ENCODE measurements around the gene NRG2. TPM values are rescaled to one million over a fixed set of nuclear protein-coding genes. Genes with fewer than 3 reads are reported as not detected.
A peak's percentile ranks its signal among the peaks of the same experiment; 100 is the strongest.

Gene NRG2
- total and polyA plus RNA-seq, 2 experiments from 2014 or later, result 0.37 to 1.3 TPM

DNA sequence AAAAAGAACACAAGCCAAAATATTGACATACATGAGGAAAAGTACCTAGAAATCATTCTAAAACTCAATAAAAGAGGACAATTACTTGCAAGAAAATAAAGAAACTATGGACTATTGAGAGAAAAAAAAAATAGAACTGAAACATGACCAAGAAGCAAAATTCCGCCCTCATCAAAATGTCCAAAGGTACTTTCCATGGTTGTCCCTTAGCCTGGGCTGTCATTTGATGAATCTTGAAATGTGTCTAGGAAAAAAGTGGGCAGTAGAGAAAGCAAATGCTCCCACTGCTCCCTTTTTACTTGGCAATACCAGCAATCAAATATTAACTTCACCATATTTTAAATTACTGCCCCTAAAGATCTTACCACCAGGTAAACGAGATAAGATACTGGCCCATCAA is 10.8 kb downstream of the NRG2 start (continued):
- TF ChIP-seq NANOG (IDR thresholded peaks at IDR 0.05; ENCODE audit: borderline replicate concordance), result no peak

DNA sequence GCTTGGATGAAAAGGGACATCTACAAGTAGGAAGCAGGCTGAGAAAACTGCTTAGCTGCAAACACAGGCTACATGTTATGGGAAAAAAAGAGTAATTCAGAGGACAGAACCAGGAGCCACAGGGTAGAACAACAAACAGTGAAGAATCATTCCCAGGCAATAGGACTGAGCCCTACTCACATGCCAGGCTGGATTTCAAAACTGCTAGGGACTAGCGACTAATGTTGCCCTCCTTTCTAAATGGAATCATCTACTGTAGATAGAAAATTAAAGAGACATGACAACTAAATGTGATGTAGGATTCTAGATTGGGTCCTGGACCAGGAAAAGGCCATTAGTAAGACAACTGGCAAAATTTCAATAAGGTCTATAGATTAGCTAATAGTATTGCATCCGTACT is 15.3 kb downstream of the NRG2 start:
- Histone ChIP-seq H2AFZ (no peak overlapping the region), H3K9me2 (ENCODE audit: insufficient read depth) (no peaks in the 10 kb centered on the region), H3K36me3 (ENCODE audit: insufficient read depth) (no peaks in the 10 kb centered on the region), H3F3A (replicated peaks; ENCODE audit: low read depth) (no peaks in the 10 kb centered on the region), H4K20me1 (replicated peaks; ENCODE audit: insufficient read depth) (no peaks in the 10 kb centered on the region), H3K27me3 (ENCODE audit: insufficient read depth) (peaks cover 9% of the 10 kb centered on the region; the same call in 1 of the 2 replicates), H3K4me3 (no peak overlapping the region), H3K4me2 (no peak overlapping the region), H3K27ac (ENCODE audit: low read depth) (no peak overlapping the region), H3K79me2 (replicated peaks; ENCODE audit: insufficient read depth) (no peaks in the 10 kb centered on the region), H3K4me1 (ENCODE audit: insufficient read depth) (no peaks in the 10 kb centered on the region)
- H3K36me3 Mint-ChIP-seq (ENCODE audit: low read depth), result no peaks in the 10 kb centered on the region
- DNase-seq (ENCODE audit: low spot score) (no peak), ATAC-seq (no peak)
- H3K27me3 Mint-ChIP-seq (ENCODE audit: insufficient read depth, low read depth, poor library complexity), result peaks cover 3% of the 10 kb centered on the region
- no peak overlapping the region for H3K4me3 Mint-ChIP-seq
- TF ChIP-seq POLR2AphosphoS5 (IDR thresholded peaks at IDR 0.05; ENCODE audit: low read depth) (no peak), ZNF114 (CRISPR knock-in tag; IDR thresholded peaks at IDR 0.05) (no peak), NANOG (IDR thresholded peaks at IDR 0.05; ENCODE audit: borderline replicate concordance) (no peak)
- no peak overlapping the region for H3K27ac Mint-ChIP-seq
- H3K9me3 Mint-ChIP-seq, result no peaks in the 10 kb centered on the region
- H3K4me1 Mint-ChIP-seq, result no peaks in the 10 kb centered on the region; the same call in 2 of the 3 replicates

DNA sequence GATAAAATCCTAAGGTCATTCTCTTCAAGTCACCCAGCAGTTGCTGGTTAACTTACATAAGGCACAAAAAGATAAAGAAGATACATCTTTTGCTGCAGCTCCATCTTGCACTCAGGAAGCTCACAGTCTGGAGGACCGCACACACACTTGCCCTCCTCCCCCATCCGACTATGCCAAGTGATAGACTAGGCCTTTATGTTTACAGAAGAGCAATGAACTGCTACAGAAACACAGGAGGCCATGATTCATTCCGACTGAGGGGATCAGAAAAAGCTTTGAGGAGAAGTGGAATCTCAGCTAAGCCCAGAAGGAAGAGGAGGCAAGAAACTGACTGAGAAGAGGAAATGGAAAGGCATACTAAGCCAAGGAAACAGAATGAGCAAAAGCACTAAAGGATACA is 17.4 kb downstream of the NRG2 start:
- peaks cover 1% of the 10 kb centered on the region for H3K27me3 Mint-ChIP-seq (ENCODE audit: insufficient read depth, low read depth, poor library complexity)
- Histone ChIP-seq H3K4me1 (ENCODE audit: insufficient read depth) (no peaks in the 10 kb centered on the region), H3K27ac (ENCODE audit: low read depth) (no peak overlapping the region), H3K79me2 (replicated peaks; ENCODE audit: insufficient read depth) (no peaks in the 10 kb centered on the region), H3K4me3 (no peak overlapping the region), H3K36me3 (ENCODE audit: insufficient read depth) (no peaks in the 10 kb centered on the region), H4K20me1 (replicated peaks; ENCODE audit: insufficient read depth) (no peaks in the 10 kb centered on the region), H3K9me2 (ENCODE audit: insufficient read depth) (no peaks in the 10 kb centered on the region), H3F3A (replicated peaks; ENCODE audit: low read depth) (no peaks in the 10 kb centered on the region), H2AFZ (0 out of 2 replicates have a peak overlapping the region, but pooled peaks have one; percentile 43), H3K27me3 (ENCODE audit: insufficient read depth) (peaks cover 25% of the 10 kb centered on the region; the same call in 1 of the 2 replicates), H3K4me2 (no peak overlapping the region)
- DNase-seq (ENCODE audit: low spot score) (no peak), ATAC-seq (no peak)
- H3K9me3 Mint-ChIP-seq, result no peaks in the 10 kb centered on the region
- H3K4me1 Mint-ChIP-seq, result no peaks in the 10 kb centered on the region; the same call in 2 of the 3 replicates
- no peak overlapping the region for H3K4me3 Mint-ChIP-seq
- H3K36me3 Mint-ChIP-seq (ENCODE audit: low read depth), result no peaks in the 10 kb centered on the region
- H3K27ac Mint-ChIP-seq, result no peak overlapping the region
- no peak for TF ChIP-seq EZH2 (IDR thresholded peaks at IDR 0.05; ENCODE audit: low read depth, unreplicated experiment)
- no peak for TF ChIP-seq CREB1 (CRISPR knock-in tag; IDR thresholded peaks at IDR 0.05; ENCODE audit: low read depth)
- TF ChIP-seq, protein P1, sequence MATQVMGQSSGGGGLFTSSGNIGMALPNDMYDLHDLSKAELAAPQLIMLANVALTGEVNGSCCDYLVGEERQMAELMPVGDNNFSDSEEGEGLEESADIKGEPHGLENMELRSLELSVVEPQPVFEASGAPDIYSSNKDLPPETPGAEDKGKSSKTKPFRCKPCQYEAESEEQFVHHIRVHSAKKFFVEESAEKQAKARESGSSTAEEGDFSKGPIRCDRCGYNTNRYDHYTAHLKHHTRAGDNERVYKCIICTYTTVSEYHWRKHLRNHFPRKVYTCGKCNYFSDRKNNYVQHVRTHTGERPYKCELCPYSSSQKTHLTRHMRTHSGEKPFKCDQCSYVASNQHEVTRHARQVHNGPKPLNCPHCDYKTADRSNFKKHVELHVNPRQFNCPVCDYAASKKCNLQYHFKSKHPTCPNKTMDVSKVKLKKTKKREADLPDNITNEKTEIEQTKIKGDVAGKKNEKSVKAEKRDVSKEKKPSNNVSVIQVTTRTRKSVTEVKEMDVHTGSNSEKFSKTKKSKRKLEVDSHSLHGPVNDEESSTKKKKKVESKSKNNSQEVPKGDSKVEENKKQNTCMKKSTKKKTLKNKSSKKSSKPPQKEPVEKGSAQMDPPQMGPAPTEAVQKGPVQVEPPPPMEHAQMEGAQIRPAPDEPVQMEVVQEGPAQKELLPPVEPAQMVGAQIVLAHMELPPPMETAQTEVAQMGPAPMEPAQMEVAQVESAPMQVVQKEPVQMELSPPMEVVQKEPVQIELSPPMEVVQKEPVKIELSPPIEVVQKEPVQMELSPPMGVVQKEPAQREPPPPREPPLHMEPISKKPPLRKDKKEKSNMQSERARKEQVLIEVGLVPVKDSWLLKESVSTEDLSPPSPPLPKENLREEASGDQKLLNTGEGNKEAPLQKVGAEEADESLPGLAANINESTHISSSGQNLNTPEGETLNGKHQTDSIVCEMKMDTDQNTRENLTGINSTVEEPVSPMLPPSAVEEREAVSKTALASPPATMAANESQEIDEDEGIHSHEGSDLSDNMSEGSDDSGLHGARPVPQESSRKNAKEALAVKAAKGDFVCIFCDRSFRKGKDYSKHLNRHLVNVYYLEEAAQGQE (IDR thresholded peaks at IDR 0.05; ENCODE audit: unreplicated experiment), result no peak
- TF ChIP-seq NANOG (IDR thresholded peaks at IDR 0.05; ENCODE audit: borderline replicate concordance), result no peak
- no peak for TF ChIP-seq JUNB (IDR thresholded peaks at IDR 0.05; ENCODE audit: unreplicated experiment)
- TF ChIP-seq, protein P2, sequence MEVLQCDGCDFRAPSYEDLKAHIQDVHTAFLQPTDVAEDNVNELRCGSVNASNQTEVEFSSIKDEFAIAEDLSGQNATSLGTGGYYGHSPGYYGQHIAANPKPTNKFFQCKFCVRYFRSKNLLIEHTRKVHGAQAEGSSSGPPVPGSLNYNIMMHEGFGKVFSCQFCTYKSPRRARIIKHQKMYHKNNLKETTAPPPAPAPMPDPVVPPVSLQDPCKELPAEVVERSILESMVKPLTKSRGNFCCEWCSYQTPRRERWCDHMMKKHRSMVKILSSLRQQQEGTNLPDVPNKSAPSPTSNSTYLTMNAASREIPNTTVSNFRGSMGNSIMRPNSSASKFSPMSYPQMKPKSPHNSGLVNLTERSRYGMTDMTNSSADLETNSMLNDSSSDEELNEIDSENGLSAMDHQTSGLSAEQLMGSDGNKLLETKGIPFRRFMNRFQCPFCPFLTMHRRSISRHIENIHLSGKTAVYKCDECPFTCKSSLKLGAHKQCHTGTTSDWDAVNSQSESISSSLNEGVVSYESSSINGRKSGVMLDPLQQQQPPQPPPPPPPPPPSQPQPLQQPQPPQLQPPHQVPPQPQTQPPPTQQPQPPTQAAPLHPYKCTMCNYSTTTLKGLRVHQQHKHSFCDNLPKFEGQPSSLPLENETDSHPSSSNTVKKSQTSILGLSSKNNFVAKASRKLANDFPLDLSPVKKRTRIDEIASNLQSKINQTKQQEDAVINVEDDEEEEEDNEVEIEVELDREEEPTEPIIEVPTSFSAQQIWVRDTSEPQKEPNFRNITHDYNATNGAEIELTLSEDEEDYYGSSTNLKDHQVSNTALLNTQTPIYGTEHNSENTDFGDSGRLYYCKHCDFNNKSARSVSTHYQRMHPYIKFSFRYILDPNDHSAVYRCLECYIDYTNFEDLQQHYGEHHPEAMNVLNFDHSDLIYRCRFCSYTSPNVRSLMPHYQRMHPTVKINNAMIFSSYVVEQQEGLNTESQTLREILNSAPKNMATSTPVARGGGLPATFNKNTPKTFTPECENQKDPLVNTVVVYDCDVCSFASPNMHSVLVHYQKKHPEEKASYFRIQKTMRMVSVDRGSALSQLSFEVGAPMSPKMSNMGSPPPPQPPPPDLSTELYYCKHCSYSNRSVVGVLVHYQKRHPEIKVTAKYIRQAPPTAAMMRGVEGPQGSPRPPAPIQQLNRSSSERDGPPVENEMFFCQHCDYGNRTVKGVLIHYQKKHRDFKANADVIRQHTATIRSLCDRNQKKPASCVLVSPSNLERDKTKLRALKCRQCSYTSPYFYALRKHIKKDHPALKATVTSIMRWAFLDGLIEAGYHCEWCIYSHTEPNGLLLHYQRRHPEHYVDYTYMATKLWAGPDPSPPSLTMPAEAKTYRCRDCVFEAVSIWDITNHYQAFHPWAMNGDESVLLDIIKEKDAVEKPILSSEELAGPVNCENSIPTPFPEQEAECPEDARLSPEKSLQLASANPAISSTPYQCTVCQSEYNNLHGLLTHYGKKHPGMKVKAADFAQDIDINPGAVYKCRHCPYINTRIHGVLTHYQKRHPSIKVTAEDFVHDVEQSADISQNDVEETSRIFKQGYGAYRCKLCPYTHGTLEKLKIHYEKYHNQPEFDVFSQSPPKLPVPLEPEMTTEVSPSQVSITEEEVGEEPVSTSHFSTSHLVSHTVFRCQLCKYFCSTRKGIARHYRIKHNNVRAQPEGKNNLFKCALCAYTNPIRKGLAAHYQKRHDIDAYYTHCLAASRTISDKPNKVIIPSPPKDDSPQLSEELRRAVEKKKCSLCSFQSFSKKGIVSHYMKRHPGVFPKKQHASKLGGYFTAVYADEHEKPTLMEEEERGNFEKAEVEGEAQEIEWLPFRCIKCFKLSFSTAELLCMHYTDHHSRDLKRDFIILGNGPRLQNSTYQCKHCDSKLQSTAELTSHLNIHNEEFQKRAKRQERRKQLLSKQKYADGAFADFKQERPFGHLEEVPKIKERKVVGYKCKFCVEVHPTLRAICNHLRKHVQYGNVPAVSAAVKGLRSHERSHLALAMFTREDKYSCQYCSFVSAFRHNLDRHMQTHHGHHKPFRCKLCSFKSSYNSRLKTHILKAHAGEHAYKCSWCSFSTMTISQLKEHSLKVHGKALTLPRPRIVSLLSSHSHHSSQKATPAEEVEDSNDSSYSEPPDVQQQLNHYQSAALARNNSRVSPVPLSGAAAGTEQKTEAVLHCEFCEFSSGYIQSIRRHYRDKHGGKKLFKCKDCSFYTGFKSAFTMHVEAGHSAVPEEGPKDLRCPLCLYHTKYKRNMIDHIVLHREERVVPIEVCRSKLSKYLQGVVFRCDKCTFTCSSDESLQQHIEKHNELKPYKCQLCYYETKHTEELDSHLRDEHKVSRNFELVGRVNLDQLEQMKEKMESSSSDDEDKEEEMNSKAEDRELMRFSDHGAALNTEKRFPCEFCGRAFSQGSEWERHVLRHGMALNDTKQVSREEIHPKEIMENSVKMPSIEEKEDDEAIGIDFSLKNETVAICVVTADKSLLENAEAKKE (CRISPR knock-in tag; IDR thresholded peaks at IDR 0.05), result no peak
- TF ChIP-seq, protein P3, sequence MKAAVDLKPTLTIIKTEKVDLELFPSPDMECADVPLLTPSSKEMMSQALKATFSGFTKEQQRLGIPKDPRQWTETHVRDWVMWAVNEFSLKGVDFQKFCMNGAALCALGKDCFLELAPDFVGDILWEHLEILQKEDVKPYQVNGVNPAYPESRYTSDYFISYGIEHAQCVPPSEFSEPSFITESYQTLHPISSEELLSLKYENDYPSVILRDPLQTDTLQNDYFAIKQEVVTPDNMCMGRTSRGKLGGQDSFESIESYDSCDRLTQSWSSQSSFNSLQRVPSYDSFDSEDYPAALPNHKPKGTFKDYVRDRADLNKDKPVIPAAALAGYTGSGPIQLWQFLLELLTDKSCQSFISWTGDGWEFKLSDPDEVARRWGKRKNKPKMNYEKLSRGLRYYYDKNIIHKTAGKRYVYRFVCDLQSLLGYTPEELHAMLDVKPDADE (IDR thresholded peaks at IDR 0.05), result no peak
- TF ChIP-seq ZNF331 (CRISPR knock-in tag; IDR thresholded peaks at IDR 0.05; ENCODE audit: low read depth), result no peak

Measured in GM23338 (cell line).